CD4-positive, alpha-beta T cell treated with Interleukin-12 subunit alpha and Interleukin-12 subunit beta, for 1 hour (primary cell): ENCODE data around the gene ZBED4.
"Not testable (repeated sequence)": the region's sequence is repeated elsewhere in the genome, so short reads cannot be mapped to it uniquely, and the experiment has no call there.

Source experiments
- DNase-seq: peaks from one replicate; pipeline ENCODE4 v3.0.0-alpha.2; 2020

The ZBED4 gene

GRCh38 chr22:49852898-49853894, at the start of gene ZBED4:
TSS of gene ZBED4 (plus strand) at chr22:49853844. CDS start at chr22:49883663, 29,819 bp downstream.
- peak; percentile 99 for DNase-seq

- no peak for DNase-seq
Observed at GRCh38 chr22:49807129-49807528, 46.5 kb upstream of the ZBED4 start.

- peak; percentile 62 for DNase-seq
Observed at GRCh38 chr22:49807780-49808708, 45.6 kb upstream of the ZBED4 start.

- no peak for DNase-seq
Observed at GRCh38 chr22:49810363-49811019, 43.2 kb upstream of the ZBED4 start.

- no peak for DNase-seq
Observed at GRCh38 chr22:49811020-49811791, 42.4 kb upstream of the ZBED4 start.

GRCh38 chr22:49812838-49813237, 40.8 kb upstream of the ZBED4 start:
- DNase-seq, result no peak

GRCh38 chr22:49814164-49814686, 39.4 kb upstream of the ZBED4 start:
- no peak for DNase-seq

- no peak for DNase-seq
Observed at GRCh38 chr22:49814856-49815255, 38.8 kb upstream of the ZBED4 start.

GRCh38 chr22:49815641-49816091, 38.0 kb upstream of the ZBED4 start:
- DNase-seq, result no peak

GRCh38 chr22:49817359-49817758, 36.3 kb upstream of the ZBED4 start:
- no peak for DNase-seq

- DNase-seq, result no peak
Observed at GRCh38 chr22:49820984-49821383, 32.7 kb upstream of the ZBED4 start.

- not testable (repeated sequence) for DNase-seq
Observed at GRCh38 chr22:49821741-49822140, 31.9 kb upstream of the ZBED4 start.

GRCh38 chr22:49823289-49824045, 30.2 kb upstream of the ZBED4 start:
- no peak for DNase-seq

- DNase-seq, result no peak
Observed at GRCh38 chr22:49824185-49824925, 29.3 kb upstream of the ZBED4 start.

- no peak for DNase-seq
Observed at GRCh38 chr22:49824936-49825335, 28.7 kb upstream of the ZBED4 start.

GRCh38 chr22:49825436-49825835, 28.2 kb upstream of the ZBED4 start:
- no peak for DNase-seq

- peak; percentile 58 for DNase-seq
Observed at GRCh38 chr22:49825944-49826602, 27.6 kb upstream of the ZBED4 start.

- peak; percentile 42 for DNase-seq
Observed at GRCh38 chr22:49826603-49827270, 26.9 kb upstream of the ZBED4 start.

- DNase-seq, result peak; percentile 38
Observed at GRCh38 chr22:49827271-49827852, 26.3 kb upstream of the ZBED4 start.
